Measurements from ENCODE around the gene CDC42BPB. TPM values are rescaled to one million over a fixed set of nuclear protein-coding genes. Genes with fewer than 3 reads are reported as not detected.

Gene CDC42BPB
- total and polyA plus RNA-seq, 2 of the 13 experiments (the other 11 are each of a cell fraction or from before 2014, with no cell fraction given): 19.7 to 32.3 TPM

DNA sequence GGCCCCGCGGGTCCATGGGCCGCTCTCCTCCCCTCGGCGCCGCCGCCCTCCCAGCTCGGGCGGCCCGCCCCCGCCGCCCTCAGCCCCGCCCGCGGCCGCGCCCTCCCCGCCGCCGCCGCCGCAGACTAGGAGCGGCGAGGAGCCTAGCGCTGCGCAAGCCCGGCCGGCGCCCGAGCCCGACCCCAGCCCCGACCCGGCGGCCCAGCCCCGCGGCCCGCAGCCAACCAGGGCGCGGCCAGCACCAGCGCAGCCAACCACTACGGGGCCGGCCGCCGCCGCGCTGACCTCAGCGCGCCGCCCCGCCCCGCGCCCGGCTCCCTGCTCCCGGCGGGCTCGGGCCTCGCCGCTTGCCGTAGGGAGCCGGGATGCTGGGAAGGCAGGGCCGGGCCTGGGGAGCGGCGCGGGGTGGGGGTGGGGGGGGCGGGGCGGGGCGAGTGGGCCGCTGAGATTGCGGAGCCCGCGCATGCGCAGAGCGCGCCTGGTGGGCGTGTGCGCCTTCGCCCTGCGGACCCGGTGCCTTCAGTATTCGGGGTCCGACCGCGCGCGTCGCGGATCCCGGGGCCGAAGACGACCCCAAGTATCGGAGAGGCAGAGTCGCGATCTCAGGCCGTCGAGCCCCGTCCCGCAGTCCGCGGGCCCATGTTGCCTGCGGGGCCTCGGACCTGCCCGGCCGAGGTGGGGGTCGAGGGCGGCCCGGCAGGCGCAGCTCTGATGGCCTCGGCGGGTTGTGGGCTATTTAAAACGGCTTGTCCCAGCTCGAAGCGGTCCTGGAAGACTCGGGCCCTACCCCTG, at the start of gene CDC42BPB (continued):
- TF ChIP-seq, protein P1, sequence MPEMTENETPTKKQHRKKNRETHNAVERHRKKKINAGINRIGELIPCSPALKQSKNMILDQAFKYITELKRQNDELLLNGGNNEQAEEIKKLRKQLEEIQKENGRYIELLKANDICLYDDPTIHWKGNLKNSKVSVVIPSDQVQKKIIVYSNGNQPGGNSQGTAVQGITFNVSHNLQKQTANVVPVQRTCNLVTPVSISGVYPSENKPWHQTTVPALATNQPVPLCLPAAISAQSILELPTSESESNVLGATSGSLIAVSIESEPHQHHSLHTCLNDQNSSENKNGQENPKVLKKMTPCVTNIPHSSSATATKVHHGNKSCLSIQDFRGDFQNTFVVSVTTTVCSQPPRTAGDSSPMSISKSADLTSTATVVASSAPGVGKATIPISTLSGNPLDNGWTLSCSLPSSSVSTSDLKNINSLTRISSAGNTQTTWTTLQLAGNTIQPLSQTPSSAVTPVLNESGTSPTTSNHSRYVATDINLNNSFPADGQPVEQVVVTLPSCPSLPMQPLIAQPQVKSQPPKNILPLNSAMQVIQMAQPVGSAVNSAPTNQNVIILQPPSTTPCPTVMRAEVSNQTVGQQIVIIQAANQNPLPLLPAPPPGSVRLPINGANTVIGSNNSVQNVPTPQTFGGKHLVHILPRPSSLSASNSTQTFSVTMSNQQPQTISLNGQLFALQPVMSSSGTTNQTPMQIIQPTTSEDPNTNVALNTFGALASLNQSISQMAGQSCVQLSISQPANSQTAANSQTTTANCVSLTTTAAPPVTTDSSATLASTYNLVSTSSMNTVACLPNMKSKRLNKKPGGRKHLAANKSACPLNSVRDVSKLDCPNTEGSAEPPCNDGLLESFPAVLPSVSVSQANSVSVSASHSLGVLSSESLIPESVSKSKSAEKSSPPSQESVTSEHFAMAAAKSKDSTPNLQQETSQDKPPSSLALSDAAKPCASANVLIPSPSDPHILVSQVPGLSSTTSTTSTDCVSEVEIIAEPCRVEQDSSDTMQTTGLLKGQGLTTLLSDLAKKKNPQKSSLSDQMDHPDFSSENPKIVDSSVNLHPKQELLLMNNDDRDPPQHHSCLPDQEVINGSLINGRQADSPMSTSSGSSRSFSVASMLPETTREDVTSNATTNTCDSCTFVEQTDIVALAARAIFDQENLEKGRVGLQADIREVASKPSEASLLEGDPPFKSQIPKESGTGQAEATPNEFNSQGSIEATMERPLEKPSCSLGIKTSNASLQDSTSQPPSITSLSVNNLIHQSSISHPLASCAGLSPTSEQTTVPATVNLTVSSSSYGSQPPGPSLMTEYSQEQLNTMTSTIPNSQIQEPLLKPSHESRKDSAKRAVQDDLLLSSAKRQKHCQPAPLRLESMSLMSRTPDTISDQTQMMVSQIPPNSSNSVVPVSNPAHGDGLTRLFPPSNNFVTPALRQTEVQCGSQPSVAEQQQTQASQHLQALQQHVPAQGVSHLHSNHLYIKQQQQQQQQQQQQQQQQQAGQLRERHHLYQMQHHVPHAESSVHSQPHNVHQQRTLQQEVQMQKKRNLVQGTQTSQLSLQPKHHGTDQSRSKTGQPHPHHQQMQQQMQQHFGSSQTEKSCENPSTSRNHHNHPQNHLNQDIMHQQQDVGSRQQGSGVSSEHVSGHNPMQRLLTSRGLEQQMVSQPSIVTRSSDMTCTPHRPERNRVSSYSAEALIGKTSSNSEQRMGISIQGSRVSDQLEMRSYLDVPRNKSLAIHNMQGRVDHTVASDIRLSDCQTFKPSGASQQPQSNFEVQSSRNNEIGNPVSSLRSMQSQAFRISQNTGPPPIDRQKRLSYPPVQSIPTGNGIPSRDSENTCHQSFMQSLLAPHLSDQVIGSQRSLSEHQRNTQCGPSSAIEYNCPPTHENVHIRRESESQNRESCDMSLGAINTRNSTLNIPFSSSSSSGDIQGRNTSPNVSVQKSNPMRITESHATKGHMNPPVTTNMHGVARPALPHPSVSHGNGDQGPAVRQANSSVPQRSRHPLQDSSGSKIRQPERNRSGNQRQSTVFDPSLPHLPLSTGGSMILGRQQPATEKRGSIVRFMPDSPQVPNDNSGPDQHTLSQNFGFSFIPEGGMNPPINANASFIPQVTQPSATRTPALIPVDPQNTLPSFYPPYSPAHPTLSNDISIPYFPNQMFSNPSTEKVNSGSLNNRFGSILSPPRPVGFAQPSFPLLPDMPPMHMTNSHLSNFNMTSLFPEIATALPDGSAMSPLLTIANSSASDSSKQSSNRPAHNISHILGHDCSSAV (CRISPR knock-in tag; IDR thresholded peaks at IDR 0.05; ENCODE audit: borderline replicate concordance): no peak
- TF ChIP-seq NONO (IDR thresholded peaks at IDR 0.05) (no peak), NONO (CRISPR knock-in tag; conservative IDR thresholded peaks at IDR 0.05) (no peak; the same call in 1 of the 2 replicates), HOXA3 (CRISPR knock-in tag; IDR thresholded peaks at IDR 0.05) (0 out of 2 replicates have a peak, but pooled peaks have one; percentile 11), TP53 (CRISPR knock-in tag; conservative IDR thresholded peaks at IDR 0.05) (no peak), ZNF451 (CRISPR knock-in tag; IDR thresholded peaks at IDR 0.05) (no peak)
- TF ChIP-seq, protein P2, sequence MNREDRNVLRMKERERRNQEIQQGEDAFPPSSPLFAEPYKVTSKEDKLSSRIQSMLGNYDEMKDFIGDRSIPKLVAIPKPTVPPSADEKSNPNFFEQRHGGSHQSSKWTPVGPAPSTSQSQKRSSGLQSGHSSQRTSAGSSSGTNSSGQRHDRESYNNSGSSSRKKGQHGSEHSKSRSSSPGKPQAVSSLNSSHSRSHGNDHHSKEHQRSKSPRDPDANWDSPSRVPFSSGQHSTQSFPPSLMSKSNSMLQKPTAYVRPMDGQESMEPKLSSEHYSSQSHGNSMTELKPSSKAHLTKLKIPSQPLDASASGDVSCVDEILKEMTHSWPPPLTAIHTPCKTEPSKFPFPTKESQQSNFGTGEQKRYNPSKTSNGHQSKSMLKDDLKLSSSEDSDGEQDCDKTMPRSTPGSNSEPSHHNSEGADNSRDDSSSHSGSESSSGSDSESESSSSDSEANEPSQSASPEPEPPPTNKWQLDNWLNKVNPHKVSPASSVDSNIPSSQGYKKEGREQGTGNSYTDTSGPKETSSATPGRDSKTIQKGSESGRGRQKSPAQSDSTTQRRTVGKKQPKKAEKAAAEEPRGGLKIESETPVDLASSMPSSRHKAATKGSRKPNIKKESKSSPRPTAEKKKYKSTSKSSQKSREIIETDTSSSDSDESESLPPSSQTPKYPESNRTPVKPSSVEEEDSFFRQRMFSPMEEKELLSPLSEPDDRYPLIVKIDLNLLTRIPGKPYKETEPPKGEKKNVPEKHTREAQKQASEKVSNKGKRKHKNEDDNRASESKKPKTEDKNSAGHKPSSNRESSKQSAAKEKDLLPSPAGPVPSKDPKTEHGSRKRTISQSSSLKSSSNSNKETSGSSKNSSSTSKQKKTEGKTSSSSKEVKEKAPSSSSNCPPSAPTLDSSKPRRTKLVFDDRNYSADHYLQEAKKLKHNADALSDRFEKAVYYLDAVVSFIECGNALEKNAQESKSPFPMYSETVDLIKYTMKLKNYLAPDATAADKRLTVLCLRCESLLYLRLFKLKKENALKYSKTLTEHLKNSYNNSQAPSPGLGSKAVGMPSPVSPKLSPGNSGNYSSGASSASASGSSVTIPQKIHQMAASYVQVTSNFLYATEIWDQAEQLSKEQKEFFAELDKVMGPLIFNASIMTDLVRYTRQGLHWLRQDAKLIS (CRISPR knock-in tag; IDR thresholded peaks at IDR 0.05): no peak
- TF ChIP-seq, protein P3, sequence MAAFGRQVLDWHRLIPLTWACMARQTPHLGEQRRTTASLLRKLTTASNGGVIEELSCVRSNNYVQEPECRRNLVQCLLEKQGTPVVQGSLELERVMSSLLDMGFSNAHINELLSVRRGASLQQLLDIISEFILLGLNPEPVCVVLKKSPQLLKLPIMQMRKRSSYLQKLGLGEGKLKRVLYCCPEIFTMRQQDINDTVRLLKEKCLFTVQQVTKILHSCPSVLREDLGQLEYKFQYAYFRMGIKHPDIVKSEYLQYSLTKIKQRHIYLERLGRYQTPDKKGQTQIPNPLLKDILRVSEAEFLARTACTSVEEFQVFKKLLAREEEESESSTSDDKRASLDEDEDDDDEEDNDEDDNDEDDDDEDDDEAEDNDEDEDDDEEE (CRISPR knock-in tag; IDR thresholded peaks at IDR 0.05): no peak
- TF ChIP-seq, protein P4, sequence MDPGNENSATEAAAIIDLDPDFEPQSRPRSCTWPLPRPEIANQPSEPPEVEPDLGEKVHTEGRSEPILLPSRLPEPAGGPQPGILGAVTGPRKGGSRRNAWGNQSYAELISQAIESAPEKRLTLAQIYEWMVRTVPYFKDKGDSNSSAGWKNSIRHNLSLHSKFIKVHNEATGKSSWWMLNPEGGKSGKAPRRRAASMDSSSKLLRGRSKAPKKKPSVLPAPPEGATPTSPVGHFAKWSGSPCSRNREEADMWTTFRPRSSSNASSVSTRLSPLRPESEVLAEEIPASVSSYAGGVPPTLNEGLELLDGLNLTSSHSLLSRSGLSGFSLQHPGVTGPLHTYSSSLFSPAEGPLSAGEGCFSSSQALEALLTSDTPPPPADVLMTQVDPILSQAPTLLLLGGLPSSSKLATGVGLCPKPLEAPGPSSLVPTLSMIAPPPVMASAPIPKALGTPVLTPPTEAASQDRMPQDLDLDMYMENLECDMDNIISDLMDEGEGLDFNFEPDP (CRISPR knock-in tag; conservative IDR thresholded peaks at IDR 0.05): no peak
- TF ChIP-seq, protein P5, sequence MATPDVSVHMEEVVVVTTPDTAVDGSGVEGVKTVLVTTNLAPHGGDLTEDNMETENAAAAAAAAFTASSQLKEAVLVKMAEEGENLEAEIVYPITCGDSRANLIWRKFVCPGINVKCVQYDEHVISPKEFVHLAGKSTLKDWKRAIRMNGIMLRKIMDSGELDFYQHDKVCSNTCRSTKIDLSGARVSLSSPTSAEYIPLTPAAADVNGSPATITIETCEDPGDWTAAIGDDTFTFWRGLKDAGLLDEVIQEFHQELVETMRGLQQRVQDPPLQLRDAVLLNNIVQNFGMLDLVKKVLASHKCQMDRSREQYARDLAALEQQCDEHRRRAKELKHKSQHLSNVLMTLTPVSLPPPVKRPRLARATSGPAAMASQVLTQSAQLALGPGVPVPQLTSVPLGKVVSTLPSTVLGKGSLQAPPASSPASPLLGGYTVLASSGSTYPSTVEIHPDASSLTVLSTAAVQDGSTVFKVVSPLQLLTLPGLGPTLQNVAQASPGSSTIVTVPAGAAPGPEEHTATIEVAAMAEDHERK (CRISPR knock-in tag; IDR thresholded peaks at IDR 0.05; ENCODE audit: low read depth): no peak
